RWPE1 (cell line): ENCODE data around the gene XPNPEP1.

Experiments
- CTCF ChIA-PET: fragments of 350-600 bp; sonication (Branson Sonifier 250); formaldehyde crosslinking; extraction: SDS; loops from one replicate; lab custom pipeline; 2021; lab: Yijun Ruan, JAX
- POLR2A ChIA-PET: fragments of 400-600 bp; formaldehyde crosslinking; extraction: SDS; loops from one replicate; lab custom pipeline; 2020; ENCODE audit warnings: antibody characterized with exemption; ENCODE audit not compliant: low non-redundant PET; lab: Yijun Ruan, JAX
- DNase-seq: peaks from one replicate; pipeline ENCODE4 v3.0.0; 2012; ENCODE audit warnings: low spot score
- H3K27ac ChIP-seq: fragments of 450-650 bp; 2 replicates; pipeline ENCODE4 v1.5.1; 2017
- CTCF ChIP-seq: fragments of 450-650 bp; conservative IDR thresholded peaks from 2 replicates; pipeline ENCODE4 v1.5.1; 2017; ENCODE audit warnings: low read depth, mild to moderate bottlenecking

Gene XPNPEP1

GRCh38 chr10:109892931-109893330, 30.4 kb downstream of the XPNPEP1 start:
- ChIA-PET CTCF (interaction anchor here (0.5 to 3.7 kb wide), 3 partner anchors 9 to 501 kb away, joined by 3 to 12 read pairs (median 3); partner anchors contain the start of gene XPNPEP1), POLR2A (no interaction called here)
- H3K27ac ChIP-seq = no peak overlapping the region
- no peak for DNase-seq
- no peak for TF ChIP-seq CTCF

- H3K27ac ChIP-seq = peak overlapping the region; percentile 19; the same call in 1 of the 2 replicates
- no peak for DNase-seq
- TF ChIP-seq CTCF = no peak
- POLR2A ChIA-PET = no interaction called here
- CTCF ChIA-PET = interaction anchor here (0.5 to 0.7 kb wide), 3 partner anchors 64 to 501 kb away, joined by 3 read pairs; no protein-coding TSS in a partner anchor
Observed at GRCh38 chr10:109892117-109892516, 31.2 kb downstream of the XPNPEP1 start.

GRCh38 chr10:109891105-109891504, 32.2 kb downstream of the XPNPEP1 start:
- ChIA-PET CTCF (no interaction called here), POLR2A (interaction anchor here (0.7 kb wide), 1 partner anchor 141 kb away, joined by 3 read pairs; no protein-coding TSS in a partner anchor)
- TF ChIP-seq CTCF = no peak
- DNase-seq = no peak
- no peak overlapping the region for H3K27ac ChIP-seq

- no peak for DNase-seq
- POLR2A ChIA-PET = no interaction called here
- CTCF ChIA-PET = interaction anchor here (0.6 to 1.0 kb wide), 3 partner anchors 21 to 707 kb away, joined by 3 to 4 read pairs (median 4); no protein-coding TSS in a partner anchor
- TF ChIP-seq CTCF = no peak
- H3K27ac ChIP-seq = peak overlapping the region; percentile 42; the same call in 1 of the 2 replicates
Observed at GRCh38 chr10:109889867-109890266, 33.4 kb downstream of the XPNPEP1 start.

- CTCF ChIA-PET = interaction anchor here (0.7 kb wide), 1 partner anchor 250 kb away, joined by 3 read pairs; no protein-coding TSS in a partner anchor
- POLR2A ChIA-PET = no interaction called here
- no peak for DNase-seq
- TF ChIP-seq CTCF = no peak
- no peak overlapping the region for H3K27ac ChIP-seq
Observed at GRCh38 chr10:109887776-109888175, 35.5 kb downstream of the XPNPEP1 start.

- ChIA-PET CTCF (interaction anchor here (0.6 to 0.7 kb wide), 2 partner anchors 109 to 250 kb away, joined by 3 read pairs; no protein-coding TSS in a partner anchor), POLR2A (no interaction called here)
- DNase-seq = no peak
- H3K27ac ChIP-seq = no peak overlapping the region
- no peak for TF ChIP-seq CTCF
Observed at GRCh38 chr10:109887243-109887642, 36.1 kb downstream of the XPNPEP1 start.
